ENCODE measurements around the gene GBF1.

The GBF1 gene

GRCh38 chr10:102395400-102396316 lies 150.3 kb downstream of the GBF1 start, which contains the start of gene NFKB2:
TSS of gene NFKB2 (plus strand) at chr10:102395705. CDS start at chr10:102395960, 255 bp downstream.
- peak; percentile 85 for DNase-seq (ENCODE audit: low read depth)

GRCh38 chr10:102396317-102396650 lies 151.0 kb downstream of the GBF1 start:
- DNase-seq (ENCODE audit: low read depth) = no peak

DNA sequence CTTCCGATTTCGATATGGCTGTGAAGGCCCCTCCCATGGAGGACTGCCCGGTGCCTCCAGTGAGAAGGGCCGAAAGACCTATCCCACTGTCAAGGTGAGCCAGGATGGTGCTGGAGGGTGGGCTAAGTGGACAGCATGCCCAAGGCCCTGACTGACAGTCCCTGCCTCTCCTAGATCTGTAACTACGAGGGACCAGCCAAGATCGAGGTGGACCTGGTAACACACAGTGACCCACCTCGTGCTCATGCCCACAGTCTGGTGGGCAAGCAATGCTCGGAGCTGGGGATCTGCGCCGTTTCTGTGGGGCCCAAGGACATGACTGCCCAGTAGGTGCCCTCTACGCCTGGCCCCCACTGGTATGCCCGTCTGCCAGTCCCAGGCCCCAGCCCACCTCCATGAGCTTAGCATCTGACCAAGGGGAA lies 151.4 kb downstream of the GBF1 start:
- no peak for DNase-seq (ENCODE audit: low read depth)

GRCh38 chr10:102397222-102398171 lies 152.2 kb downstream of the GBF1 start:
- no peak for DNase-seq (ENCODE audit: low read depth)

DNA sequence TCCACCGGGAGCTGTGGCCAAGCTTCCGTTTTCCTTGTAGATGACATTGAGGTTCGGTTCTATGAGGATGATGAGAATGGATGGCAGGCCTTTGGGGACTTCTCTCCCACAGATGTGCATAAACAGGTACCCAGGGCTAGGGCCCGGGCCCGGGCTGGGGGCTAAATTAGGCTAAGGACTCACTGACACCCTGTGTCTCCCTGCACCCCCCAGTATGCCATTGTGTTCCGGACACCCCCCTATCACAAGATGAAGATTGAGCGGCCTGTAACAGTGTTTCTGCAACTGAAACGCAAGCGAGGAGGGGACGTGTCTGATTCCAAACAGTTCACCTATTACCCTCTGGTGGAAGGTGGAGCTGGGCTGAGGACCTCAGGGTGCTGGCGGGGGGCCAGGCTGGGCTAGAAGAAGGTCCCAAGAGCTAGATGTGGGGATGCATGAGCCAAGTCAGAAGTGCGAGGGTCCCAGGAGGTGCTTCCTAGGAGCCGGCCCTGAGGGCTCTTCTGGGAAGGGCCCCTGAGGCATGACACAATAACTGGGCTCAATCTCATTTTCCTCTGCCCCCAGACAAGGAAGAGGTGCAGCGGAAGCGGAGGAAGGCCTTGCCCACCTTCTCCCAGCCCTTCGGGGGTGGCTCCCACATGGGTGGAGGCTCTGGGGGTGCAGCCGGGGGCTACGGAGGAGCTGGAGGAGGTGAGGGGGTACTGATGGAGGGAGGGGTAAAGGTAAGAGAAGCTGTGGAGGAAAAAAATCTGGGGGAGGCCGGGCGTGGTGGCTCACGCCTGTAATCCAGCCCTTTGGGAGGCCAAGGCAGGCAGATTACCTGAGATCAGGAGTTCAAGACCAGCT lies 153.1 kb downstream of the GBF1 start:
- DNase-seq (ENCODE audit: low read depth) = no peak

DNA sequence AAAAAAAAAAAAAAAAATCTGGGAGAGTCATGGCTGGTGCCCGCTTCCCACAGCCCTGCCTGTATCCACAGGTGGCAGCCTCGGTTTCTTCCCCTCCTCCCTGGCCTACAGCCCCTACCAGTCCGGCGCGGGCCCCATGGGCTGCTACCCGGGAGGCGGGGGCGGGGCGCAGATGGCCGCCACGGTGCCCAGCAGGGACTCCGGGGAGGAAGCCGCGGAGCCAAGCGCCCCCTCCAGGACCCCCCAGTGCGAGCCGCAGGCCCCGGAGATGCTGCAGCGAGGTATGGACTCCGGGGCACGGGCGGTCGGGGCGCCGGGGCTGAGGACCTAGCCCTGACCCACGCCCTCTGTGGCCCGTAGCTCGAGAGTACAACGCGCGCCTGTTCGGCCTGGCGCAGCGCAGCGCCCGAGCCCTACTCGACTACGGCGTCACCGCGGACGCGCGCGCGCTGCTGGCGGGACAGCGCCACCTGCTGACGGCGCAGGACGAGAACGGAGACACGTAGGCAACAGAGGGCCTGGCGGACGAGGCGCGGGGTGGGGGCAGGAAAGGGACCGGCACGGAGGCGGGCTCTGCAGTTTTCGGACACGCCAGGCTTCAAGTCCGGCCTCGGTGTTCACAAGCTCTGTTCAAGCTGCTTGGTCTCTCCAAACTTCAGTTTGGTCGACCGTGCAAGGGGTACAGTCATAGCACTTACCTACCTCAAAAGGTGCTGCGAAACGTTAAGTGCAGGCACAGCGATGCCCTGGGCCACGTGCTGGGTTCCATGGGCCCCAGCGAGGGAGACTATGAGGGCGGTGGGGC lies 154.1 kb downstream of the GBF1 start:
- peak; percentile 71 for DNase-seq (ENCODE audit: low read depth)

DNA sequence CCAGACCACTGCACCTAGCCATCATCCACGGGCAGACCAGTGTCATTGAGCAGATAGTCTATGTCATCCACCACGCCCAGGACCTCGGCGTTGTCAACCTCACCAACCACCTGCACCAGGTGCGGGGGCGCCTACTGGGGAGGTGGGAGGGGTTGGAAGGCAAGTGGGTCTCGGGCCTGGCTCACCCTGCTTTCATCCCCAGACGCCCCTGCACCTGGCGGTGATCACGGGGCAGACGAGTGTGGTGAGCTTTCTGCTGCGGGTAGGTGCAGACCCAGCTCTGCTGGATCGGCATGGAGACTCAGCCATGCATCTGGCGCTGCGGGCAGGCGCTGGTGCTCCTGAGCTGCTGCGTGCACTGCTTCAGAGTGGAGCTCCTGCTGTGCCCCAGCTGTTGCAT lies 154.7 kb downstream of the GBF1 start:
- DNase-seq (ENCODE audit: low read depth) = no peak

DNA sequence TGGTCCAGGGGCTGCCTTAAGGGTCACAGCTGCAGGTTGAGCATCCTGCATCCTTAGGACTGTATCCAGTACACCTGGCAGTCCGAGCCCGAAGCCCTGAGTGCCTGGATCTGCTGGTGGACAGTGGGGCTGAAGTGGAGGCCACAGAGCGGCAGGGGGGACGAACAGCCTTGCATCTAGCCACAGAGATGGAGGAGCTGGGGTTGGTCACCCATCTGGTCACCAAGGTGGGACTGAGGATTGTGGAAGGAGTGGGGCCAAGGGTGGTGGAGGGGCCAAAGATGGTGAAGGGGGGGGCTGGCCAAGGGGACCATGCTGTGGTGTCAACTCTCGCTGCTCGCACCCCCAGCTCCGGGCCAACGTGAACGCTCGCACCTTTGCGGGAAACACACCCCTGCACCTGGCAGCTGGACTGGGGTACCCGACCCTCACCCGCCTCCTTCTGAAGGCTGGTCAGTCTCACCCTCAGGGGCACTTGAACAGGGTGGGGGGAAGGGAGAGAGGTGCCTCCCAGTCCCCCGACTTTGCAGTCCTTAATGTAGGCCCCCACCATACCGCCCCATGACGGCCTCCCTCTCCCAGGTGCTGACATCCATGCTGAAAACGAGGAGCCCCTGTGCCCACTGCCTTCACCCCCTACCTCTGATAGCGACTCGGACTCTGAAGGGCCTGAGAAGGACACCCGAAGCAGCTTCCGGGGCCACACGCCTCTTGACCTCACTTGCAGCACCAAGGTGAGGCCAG lies 155.4 kb downstream of the GBF1 start:
- no peak for DNase-seq (ENCODE audit: low read depth)

DNA sequence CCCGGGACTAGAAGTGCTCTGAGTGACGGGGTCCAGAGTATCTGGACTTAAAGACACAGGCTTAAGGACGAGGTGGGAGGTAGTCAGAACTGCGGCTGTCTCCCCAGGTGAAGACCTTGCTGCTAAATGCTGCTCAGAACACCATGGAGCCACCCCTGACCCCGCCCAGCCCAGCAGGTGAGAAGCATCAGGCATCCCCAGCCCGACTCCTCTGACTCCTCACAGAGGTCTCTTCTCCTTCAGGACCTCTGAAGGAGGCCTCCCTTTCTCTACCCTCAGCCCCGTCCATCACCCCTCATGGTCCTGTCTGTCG lies 156.0 kb downstream of the GBF1 start:
- DNase-seq (ENCODE audit: low read depth) = no peak

DNA sequence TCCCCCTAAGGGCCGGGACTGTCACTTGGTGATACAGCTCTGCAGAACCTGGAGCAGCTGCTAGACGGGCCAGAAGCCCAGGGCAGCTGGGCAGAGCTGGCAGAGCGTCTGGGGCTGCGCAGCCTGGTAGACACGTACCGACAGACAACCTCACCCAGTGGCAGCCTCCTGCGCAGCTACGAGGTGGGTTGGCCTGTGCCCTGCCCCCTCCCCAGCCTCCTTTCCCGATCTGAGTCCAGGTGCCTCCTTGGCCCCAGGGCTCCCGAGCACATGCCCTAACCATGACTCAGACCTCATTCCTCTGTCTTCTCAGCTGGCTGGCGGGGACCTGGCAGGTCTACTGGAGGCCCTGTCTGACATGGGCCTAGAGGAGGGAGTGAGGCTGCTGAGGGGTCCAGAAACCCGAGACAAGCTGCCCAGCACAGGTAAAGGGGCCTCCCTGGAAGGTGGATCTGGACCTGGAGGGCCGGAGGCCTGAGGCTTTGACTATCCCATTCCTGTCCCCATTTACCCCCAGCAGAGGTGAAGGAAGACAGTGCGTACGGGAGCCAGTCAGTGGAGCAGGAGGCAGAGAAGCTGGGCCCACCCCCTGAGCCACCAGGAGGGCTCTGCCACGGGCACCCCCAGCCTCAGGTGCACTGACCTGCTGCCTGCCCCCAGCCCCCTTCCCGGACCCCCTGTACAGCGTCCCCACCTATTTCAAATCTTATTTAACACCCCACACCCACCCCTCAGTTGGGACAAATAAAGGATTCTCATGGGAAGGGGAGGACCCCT lies 156.6 kb downstream of the GBF1 start:
- no peak for DNase-seq (ENCODE audit: low read depth)

- no peak for DNase-seq (ENCODE audit: low read depth)
Observed at GRCh38 chr10:102402512-102402896, 157.2 kb downstream of the GBF1 start.

DNA sequence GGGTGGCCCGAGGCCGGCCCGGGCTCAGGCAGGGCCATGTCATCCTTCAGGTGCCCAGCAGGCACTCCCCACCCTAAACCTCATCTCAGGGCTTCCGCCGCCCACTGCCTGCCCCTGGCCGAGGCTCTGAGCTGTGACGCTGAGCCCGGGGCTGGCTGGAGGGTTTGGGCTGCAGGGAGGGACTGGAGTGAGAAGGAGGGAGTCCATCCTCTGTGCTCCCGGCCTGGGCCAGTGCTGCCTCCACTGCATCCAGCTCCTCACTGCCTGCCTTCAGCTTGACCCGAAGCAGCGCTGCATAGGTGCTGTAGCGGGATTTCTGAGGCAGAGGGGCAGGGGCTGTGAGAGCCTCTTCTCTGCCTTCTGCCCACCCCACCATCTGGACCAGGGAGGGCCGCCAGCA lies 157.8 kb downstream of the GBF1 start:
- no peak for DNase-seq (ENCODE audit: low read depth)

DNA sequence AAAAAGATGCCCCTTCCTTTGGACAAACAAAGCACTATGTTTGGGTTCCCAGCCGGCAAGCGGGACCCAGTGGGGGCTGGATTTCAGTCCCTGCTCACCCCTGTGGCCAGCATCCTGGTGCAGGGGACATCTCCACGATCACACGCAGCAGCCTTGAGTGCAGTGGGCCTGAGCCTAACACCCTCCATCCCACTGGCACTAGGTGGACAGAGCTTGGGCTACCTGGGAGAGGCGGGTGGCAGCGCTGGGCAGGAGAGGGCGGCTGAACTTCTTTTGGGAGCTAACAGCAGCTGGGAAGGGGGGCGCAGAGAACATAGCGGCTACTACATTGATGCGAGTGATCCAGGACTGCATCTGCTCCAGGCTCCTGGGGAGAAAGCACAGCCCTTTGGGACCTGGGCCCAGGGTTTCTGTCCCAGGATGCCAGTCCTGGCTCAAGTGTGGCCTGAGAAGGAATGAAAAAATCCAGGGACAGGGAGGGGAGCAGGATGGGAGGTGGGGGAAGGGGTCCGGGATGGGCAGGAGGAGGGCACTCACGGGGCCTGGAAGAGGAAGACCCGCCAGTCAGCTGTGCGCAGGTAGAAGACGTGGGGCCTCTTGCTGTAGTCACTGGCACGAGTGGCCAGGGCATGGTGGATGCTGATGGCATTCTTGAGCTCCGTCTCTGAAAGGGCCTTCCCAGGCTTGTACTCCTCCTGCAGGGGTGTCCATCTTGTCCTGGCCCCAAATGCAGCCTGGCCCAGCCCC lies 159.2 kb downstream of the GBF1 start:
- DNase-seq (ENCODE audit: low read depth) = no peak

DNA sequence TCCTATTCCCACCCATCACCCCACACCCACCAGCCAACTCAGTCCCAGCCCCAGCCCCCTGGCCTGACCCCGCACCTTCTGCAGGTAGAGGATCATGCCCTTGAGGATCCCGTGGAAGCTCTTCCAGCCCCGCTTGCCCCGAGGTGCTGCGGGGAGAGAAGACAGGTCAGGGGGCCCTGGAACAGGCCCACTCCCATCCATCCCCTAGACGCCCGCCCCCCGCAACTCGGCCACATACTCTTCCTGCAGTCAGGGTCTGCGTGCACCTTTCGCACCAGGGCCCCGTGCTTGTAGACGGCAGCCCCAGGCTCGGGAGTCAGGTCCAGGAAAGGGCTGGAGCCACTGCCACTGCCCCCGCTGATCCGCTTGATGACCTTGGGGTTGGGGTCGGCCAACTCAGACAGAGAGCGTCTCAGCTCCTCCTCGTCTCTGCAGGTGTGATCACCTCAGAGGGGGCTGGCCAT lies 159.8 kb downstream of the GBF1 start:
- DNase-seq (ENCODE audit: low read depth) = no peak

- DNase-seq (ENCODE audit: low read depth) = no peak
Observed at GRCh38 chr10:102405632-102406031, 160.3 kb downstream of the GBF1 start.

DNA sequence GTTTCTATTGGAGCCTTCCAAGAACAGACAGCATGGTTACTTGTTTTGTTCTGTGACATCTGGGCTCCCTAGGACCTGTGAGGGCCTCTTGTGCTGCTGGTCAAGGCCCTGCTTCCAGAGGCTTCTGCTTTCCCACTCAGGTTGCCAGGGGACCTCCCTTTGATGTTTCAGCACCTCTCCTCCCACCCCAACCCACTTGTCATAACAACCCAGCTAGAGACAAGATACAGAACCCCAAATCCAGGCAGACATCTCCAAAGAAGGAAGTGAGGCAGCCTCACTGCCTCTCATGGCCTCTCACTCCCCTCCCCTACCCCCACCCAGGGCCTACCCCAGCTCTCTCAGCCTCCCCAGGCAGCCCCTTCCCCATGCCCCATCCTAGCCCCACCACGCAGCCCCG lies 161.5 kb downstream of the GBF1 start:
- DNase-seq (ENCODE audit: low read depth) = no peak

- DNase-seq (ENCODE audit: low read depth) = no peak
Observed at GRCh38 chr10:102407425-102408130, 162.2 kb downstream of the GBF1 start.

DNA sequence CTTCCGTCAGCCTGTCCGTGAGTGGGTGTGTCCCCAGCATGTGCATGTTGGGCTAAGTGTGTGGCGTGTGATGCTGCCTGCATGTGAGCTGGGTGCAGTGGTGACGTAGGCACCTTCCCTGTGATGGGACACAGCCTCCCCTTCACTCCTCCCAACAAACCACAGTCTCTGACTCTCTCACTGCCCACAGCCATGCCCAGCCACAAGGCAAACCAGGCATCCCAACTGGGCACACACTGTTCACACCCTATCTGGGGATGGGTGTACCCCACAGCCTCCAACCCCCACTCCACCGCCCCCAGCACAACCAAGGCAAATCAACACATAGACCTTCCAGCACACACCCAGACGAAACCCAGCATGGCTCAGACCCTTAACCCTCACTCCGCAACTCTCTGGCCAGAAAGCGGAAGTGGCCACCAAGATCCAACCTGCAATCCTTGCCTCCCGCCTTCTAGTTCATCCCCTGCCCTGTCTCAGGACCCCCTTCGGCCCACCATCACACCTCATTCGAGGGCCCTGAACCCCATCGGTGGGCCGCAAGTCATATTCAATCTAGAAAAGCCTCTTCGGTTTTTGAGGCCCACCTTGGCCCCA lies 162.9 kb downstream of the GBF1 start:
- no peak for DNase-seq (ENCODE audit: low read depth)

Measured in T-helper 22 cell (primary cell).